NOMO-1 treated with dmso at 0.1 percent for 144 hours (cell line): ENCODE measurements around the gene WDR54.
A peak's percentile ranks its signal among the peaks of the same experiment; 100 is the strongest.
"Not testable (repeated sequence)": the region's sequence is repeated elsewhere in the genome, so short reads cannot be mapped to it uniquely, and the experiment has no call there.

ENCODE experiments used
- DNase-seq: peaks from one replicate; lab custom pipeline; 2025; ENCODE audit not compliant: unreplicated experiment; lab: John Stamatoyannopoulos, UW

WDR54 gene

GRCh38 chr2:74454654-74455511 is 33.4 kb downstream of the WDR54 start, which contains the start of gene INO80B:
TSS of gene INO80B (plus strand) at chr2:74455087. CDS start at chr2:74455117, 30 bp downstream.
- peak; percentile 97 for DNase-seq

- peak; percentile 8 for DNase-seq
Measured at GRCh38 chr2:74457129-74457548, 35.6 kb downstream of the WDR54 start.

- no peak for DNase-seq
Measured at GRCh38 chr2:74457549-74458131, 36.1 kb downstream of the WDR54 start.

- peak; percentile 98 for DNase-seq
Measured at GRCh38 chr2:74458132-74458937, 36.8 kb downstream of the WDR54 start, which contains the start of gene WBP1. TSS of gene WBP1 (plus strand) at chr2:74458438. CDS start at chr2:74458603, 165 bp downstream.

- no peak for DNase-seq
Measured at GRCh38 chr2:74458938-74459363, 37.4 kb downstream of the WDR54 start.

- DNase-seq = not testable (repeated sequence)
Measured at GRCh38 chr2:74459503-74460118, 38.1 kb downstream of the WDR54 start.

GRCh38 chr2:74460187-74460586 is 38.7 kb downstream of the WDR54 start:
- DNase-seq = not testable (repeated sequence)

- no peak for DNase-seq
Measured at GRCh38 chr2:74461187-74462053, 39.9 kb downstream of the WDR54 start.

- no peak for DNase-seq
Measured at GRCh38 chr2:74462054-74462785, 40.7 kb downstream of the WDR54 start.

- no peak for DNase-seq
Measured at GRCh38 chr2:74462786-74463105, 41.2 kb downstream of the WDR54 start.

GRCh38 chr2:74464406-74464805 is 42.9 kb downstream of the WDR54 start:
- DNase-seq = no peak

- not testable (repeated sequence) for DNase-seq
Measured at GRCh38 chr2:74470742-74471141, 49.2 kb downstream of the WDR54 start.

- DNase-seq = no peak
Measured at GRCh38 chr2:74471332-74472065, 50.0 kb downstream of the WDR54 start.

GRCh38 chr2:74472086-74472944 is 50.8 kb downstream of the WDR54 start, which contains the start of gene MRPL53:
TSS of gene MRPL53 (minus strand) at chr2:74472680. CDS start at chr2:74472660, 20 bp downstream.
- DNase-seq = peak; percentile 91

GRCh38 chr2:74472945-74473258 is 51.4 kb downstream of the WDR54 start:
- DNase-seq = no peak

- no peak for DNase-seq
Measured at GRCh38 chr2:74474481-74474880, 53.0 kb downstream of the WDR54 start.

- no peak for DNase-seq
Measured at GRCh38 chr2:74474899-74475298, 53.4 kb downstream of the WDR54 start.
